HG03159 (cell line): ENCODE results near the gene PHF12.

Experiments
- ATAC-seq: cut with Tn5 transposase; IDR thresholded peaks from one replicate; pipeline ENCODE4 v1.9.1; 2021; ENCODE audit warnings: mild to moderate bottlenecking, moderate library complexity; ENCODE audit not compliant: unreplicated experiment

Gene PHF12

GRCh38 chr17:28975646-28976045 lies 24.3 kb upstream of the PHF12 start:
- ATAC-seq: no peak

GRCh38 chr17:28975031-28975430 lies 23.7 kb upstream of the PHF12 start:
- ATAC-seq: no peak

GRCh38 chr17:28974451-28974850 lies 23.1 kb upstream of the PHF12 start:
- no peak for ATAC-seq

GRCh38 chr17:28973425-28973824 lies 22.1 kb upstream of the PHF12 start:
- ATAC-seq: no peak

GRCh38 chr17:28972437-28972836 lies 21.1 kb upstream of the PHF12 start:
- ATAC-seq: no peak

- ATAC-seq: no peak
These were observed 19.6 kb upstream of the PHF12 start for GRCh38 chr17:28970879-28971278.

GRCh38 chr17:28969706-28970393 lies 18.5 kb upstream of the PHF12 start:
- ATAC-seq: no peak

GRCh38 chr17:28968914-28969295 lies 17.6 kb upstream of the PHF12 start:
- no peak for ATAC-seq

GRCh38 chr17:28968231-28968913 lies 17.1 kb upstream of the PHF12 start:
- ATAC-seq: no peak

GRCh38 chr17:28967221-28968135 lies 16.2 kb upstream of the PHF12 start:
- ATAC-seq: no peak

- no peak for ATAC-seq
These were observed 12.5 kb upstream of the PHF12 start for GRCh38 chr17:28963841-28964240.

- no peak for ATAC-seq
These were observed 11.8 kb upstream of the PHF12 start for GRCh38 chr17:28963055-28963611.

- no peak for ATAC-seq
These were observed 10.1 kb upstream of the PHF12 start for GRCh38 chr17:28961391-28961790.

GRCh38 chr17:28960256-28961061 lies 9.1 kb upstream of the PHF12 start:
- ATAC-seq: no peak

GRCh38 chr17:28959471-28959871 lies 8.2 kb upstream of the PHF12 start:
- ATAC-seq: no peak

- ATAC-seq: no peak
These were observed 7.6 kb upstream of the PHF12 start for GRCh38 chr17:28958820-28959455.

- no peak for ATAC-seq
These were observed 6.7 kb upstream of the PHF12 start for GRCh38 chr17:28957992-28958355.

- no peak for ATAC-seq
These were observed 6.1 kb upstream of the PHF12 start for GRCh38 chr17:28957277-28957991.

- ATAC-seq: no peak
These were observed 5.5 kb upstream of the PHF12 start for GRCh38 chr17:28956861-28957260.
